H1 (cell line): ENCODE results near the gene NLN.

Experiments used
- EZH2 ChIP-seq: fragments of 200-600 bp; sonication (generic); IDR thresholded peaks from 2 replicates; pipeline ENCODE4 v1.7.1; 2012; ENCODE audit warnings: low read depth, mild to moderate bottlenecking, moderate library complexity, low read length, inconsistent platforms; ENCODE audit not compliant: severe bottlenecking
- JUN ChIP-seq: IDR thresholded peaks from 2 replicates; pipeline ENCODE4 v1.6.1; 2011; ENCODE audit warnings: low read depth, mild to moderate bottlenecking, improper control_type of control experiment, low read length
- POLR2A ChIP-seq, 2 experiments: IDR thresholded peaks; 1 replicate in 1 of 2; 2 replicates in 1 of 2; pipeline ENCODE4 v1.6.1; 2011; ENCODE audit warnings: low read depth in 2 of 2, low read length in 2 of 2, mild to moderate bottlenecking in 2 of 2; ENCODE audit errors: control extremely low read depth in 1 of 2
- POLR2AphosphoS5 ChIP-seq: IDR thresholded peaks from 2 replicates; pipeline ENCODE4 v1.6.1; 2011; ENCODE audit warnings: low read depth, low read length
- RFX5 ChIP-seq: IDR thresholded peaks from 2 replicates; pipeline ENCODE4 v1.6.1; 2011; ENCODE audit warnings: low read depth, low read length, improper control_type of control experiment, borderline replicate concordance
- SIN3A ChIP-seq, 2 experiments: IDR thresholded peaks in 1 of 2; conservative IDR thresholded peaks in 1 of 2; 2 replicates each; pipeline ENCODE4 v1.6.1; 2011 to 2012; ENCODE audit warnings: low read length in 2 of 2, improper control_type of control experiment in 1 of 2, low read depth in 1 of 2, mild to moderate bottlenecking in 1 of 2
- SP4 ChIP-seq: IDR thresholded peaks from 2 replicates; pipeline ENCODE4 v1.6.1; 2012; ENCODE audit warnings: low read length, inconsistent platforms
- TAF1 ChIP-seq: IDR thresholded peaks from 2 replicates; pipeline ENCODE4 v1.6.1; 2011; ENCODE audit warnings: mild to moderate bottlenecking, low read depth, low read length
- TAF7 ChIP-seq: optimal IDR thresholded peaks from 2 replicates; pipeline ENCODE3; 2011; ENCODE audit warnings: low read depth, mild to moderate bottlenecking, inconsistent platforms, low read length, moderate library complexity, borderline replicate concordance
- TF ChIP-seq, protein P1 (sequence below), 3 experiments: IDR thresholded peaks; 1 replicate in 2 of 3; 2 replicates in 1 of 3; pipeline versions ENCODE4 v1.5.1 to v1.6.1; 2011; ENCODE audit warnings: low read length in 3 of 3, mild to moderate bottlenecking in 3 of 3, inconsistent platforms in 2 of 3, low read depth in 1 of 3, moderate library complexity in 1 of 3; ENCODE audit not compliant: insufficient read depth in 1 of 3; ENCODE audit errors: control extremely low read depth in 1 of 3
- TF ChIP-seq, protein P2 (sequence below): IDR thresholded peaks from 2 replicates; pipeline ENCODE4 v1.6.1; 2012; ENCODE audit warnings: low read length, inconsistent platforms

DNA sequence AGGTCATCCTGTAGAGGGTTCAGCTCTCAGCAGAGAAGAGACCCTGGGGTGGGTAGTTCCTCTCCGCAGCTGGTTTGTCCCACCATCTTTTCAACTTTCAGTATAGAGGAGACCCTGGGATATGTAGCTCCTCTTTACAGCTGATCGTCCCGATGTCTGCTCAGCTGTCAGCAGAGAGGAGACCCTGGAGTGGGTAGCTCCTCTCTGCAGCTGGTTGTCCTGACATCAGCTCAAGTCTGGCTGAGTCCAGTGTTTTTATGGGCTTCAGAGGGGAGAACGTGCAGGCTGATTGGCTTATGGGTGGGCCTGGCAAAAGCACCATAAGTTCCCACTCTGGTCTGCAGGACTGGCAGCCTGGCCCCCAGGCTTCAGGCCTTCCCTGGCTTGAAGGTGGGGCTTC lies 80.8 kb downstream of the NLN start:
- TF ChIP-seq, protein P1, sequence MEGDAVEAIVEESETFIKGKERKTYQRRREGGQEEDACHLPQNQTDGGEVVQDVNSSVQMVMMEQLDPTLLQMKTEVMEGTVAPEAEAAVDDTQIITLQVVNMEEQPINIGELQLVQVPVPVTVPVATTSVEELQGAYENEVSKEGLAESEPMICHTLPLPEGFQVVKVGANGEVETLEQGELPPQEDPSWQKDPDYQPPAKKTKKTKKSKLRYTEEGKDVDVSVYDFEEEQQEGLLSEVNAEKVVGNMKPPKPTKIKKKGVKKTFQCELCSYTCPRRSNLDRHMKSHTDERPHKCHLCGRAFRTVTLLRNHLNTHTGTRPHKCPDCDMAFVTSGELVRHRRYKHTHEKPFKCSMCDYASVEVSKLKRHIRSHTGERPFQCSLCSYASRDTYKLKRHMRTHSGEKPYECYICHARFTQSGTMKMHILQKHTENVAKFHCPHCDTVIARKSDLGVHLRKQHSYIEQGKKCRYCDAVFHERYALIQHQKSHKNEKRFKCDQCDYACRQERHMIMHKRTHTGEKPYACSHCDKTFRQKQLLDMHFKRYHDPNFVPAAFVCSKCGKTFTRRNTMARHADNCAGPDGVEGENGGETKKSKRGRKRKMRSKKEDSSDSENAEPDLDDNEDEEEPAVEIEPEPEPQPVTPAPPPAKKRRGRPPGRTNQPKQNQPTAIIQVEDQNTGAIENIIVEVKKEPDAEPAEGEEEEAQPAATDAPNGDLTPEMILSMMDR (IDR thresholded peaks at IDR 0.05; ENCODE audit: control extremely low read depth in 1 of 3, insufficient read depth in 1 of 3, low read depth in 1 of 3, low read length in 3 of 3), result no peak
- TF ChIP-seq RFX5, result no peak
- TF ChIP-seq TAF1, result no peak
- TF ChIP-seq POLR2AphosphoS5, result no peak
- TF ChIP-seq, protein P2, sequence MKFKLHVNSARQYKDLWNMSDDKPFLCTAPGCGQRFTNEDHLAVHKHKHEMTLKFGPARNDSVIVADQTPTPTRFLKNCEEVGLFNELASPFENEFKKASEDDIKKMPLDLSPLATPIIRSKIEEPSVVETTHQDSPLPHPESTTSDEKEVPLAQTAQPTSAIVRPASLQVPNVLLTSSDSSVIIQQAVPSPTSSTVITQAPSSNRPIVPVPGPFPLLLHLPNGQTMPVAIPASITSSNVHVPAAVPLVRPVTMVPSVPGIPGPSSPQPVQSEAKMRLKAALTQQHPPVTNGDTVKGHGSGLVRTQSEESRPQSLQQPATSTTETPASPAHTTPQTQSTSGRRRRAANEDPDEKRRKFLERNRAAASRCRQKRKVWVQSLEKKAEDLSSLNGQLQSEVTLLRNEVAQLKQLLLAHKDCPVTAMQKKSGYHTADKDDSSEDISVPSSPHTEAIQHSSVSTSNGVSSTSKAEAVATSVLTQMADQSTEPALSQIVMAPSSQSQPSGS, result no peak
- TF ChIP-seq POLR2A (IDR thresholded peaks at IDR 0.05; ENCODE audit: control extremely low read depth in 1 of 2, low read depth in 2 of 2, low read length in 2 of 2), result no peak
- TF ChIP-seq EZH2, result no peak
- no peak for TF ChIP-seq JUN
- no peak for TF ChIP-seq TAF7
- TF ChIP-seq SIN3A (conservative IDR thresholded peaks at IDR 0.05 in 1 of 2, IDR thresholded peaks at IDR 0.05 in 1 of 2; ENCODE audit: low read depth in 1 of 2, low read length in 2 of 2), result no peak
- TF ChIP-seq SP4, result no peak
